Measurements from ENCODE around the gene CCL5.
A peak's percentile ranks its signal among the peaks of the same experiment; 100 is the strongest.

The CCL5 gene

DNA sequence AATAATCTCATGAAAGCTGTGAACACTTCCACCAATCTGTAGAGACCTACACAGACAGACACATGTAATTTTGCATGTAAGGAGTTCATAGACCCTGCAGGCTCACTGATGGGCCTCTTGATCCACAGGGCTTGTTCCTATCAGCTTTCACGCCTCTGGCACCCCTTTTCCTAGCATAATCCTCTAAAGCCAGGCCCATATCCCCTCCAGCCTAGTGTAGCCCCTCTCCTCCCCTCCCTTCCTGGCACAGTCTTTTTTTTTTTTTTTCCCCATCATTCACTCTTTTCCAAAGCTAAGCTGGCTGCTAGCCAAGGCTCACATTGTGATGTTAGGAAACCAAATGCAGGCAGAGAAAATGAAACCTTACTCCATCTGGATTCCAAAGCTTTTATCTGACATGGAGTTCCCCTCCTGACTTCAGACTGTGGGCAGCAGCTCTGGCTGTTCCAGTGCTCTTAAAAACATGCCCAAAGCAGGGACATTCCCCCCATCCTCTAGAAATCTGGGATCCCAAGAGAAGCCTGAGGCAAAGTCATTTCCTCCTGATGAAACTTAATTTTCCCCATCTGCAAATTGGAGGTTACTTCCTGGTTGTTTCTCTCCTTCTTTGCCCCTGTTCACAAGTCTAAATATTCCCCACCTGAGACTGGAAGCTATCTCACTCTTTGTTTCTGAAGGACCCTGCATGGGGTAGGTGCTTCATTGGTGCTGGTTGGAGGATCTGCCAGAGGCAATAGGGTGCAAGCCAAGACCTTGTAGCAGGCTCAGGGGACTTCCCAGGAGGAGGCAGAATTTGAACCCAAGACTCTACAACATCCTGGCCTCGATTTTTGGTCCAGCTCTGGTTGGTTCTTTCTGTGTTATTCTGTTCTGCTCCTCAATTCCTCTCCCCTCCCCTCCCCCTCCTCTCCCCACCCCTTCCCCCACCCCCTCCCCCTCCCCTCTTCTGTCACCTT, 9.9 kb upstream of the CCL5 start:
- H3K9me3 ChIP-seq (ENCODE audit: control insufficient read depth, insufficient read depth, low read depth, low read length), result no peaks in the 10 kb centered on the region
- ChIA-PET CTCF (interaction anchor here (0.9 to 1.4 kb wide), 4 partner anchors 14 to 260 kb away, joined by 3 to 4 read pairs (median 3); no protein-coding TSS in a partner anchor), POLR2A (interaction anchor here (1.1 kb wide), 1 partner anchor 81 kb away, joined by 3 read pairs; the partner anchor contains the start of gene TAF15)
- TF ChIP-seq ZNF354C (tag by site-specific recombination; IDR thresholded peaks at IDR 0.05; ENCODE audit: borderline replicate concordance, low read depth) (no peak), GLI4 (tag by site-specific recombination; IDR thresholded peaks at IDR 0.05) (no peak), ZNF629 (tag by site-specific recombination; IDR thresholded peaks at IDR 0.05) (no peak), ZNF335 (tag by site-specific recombination; conservative IDR thresholded peaks at IDR 0.05) (peak; percentile 44; the same call in 1 of the 2 replicates), ZBTB17 (tag by site-specific recombination; IDR thresholded peaks at IDR 0.05) (peak; percentile 56; the same call in 1 of the 2 replicates), ZFP3 (tag by site-specific recombination; IDR thresholded peaks at IDR 0.05; ENCODE audit: low read depth) (no peak), ZBTB10 (tag by site-specific recombination; IDR thresholded peaks at IDR 0.05) (no peak), TSHZ1 (tag by site-specific recombination; IDR thresholded peaks at IDR 0.05; ENCODE audit: borderline replicate concordance) (no peak), ZNF10 (tag by site-specific recombination; IDR thresholded peaks at IDR 0.05) (no peak), ZNF501 (tag by site-specific recombination; IDR thresholded peaks at IDR 0.05) (no peak), PRDM10 (tag by site-specific recombination; IDR thresholded peaks at IDR 0.05) (no peak), ZNF341 (tag by site-specific recombination; IDR thresholded peaks at IDR 0.05; ENCODE audit: low read depth) (peak; percentile 68), ZNF133 (tag by site-specific recombination; IDR thresholded peaks at IDR 0.05) (no peak), GFI1B (tag by site-specific recombination; IDR thresholded peaks at IDR 0.05) (no peak), BCL11A (tag by site-specific recombination; IDR thresholded peaks at IDR 0.05; ENCODE audit: low read depth) (no peak)
- H3K4me1 ChIP-seq (ENCODE audit: control insufficient read depth, insufficient read depth, low read length), result peaks cover 13% of the 10 kb centered on the region
- no peak overlapping the region for H3K4me3 ChIP-seq (ENCODE audit: low read depth, low read length)
- no peaks in the 10 kb centered on the region for H3K36me3 ChIP-seq (ENCODE audit: control insufficient read depth in 2 of 2, insufficient read depth in 1 of 2, low read length in 2 of 2)
- H3K27ac ChIP-seq (ENCODE audit: extremely low read depth, low read depth, low read length), result peak overlapping the region; percentile 46; the same call in 1 of the 2 replicates
